ENCODE measurements around the gene SASH1.
"Not testable (repeated sequence)": the region's sequence is repeated elsewhere in the genome, so short reads cannot be mapped to it uniquely, and the experiment has no call there.

The SASH1 gene

GRCh38 chr6:148385379-148385778 is 42.7 kb downstream of the SASH1 start:
- H3K27me3 ChIP-seq (ENCODE audit: control insufficient read depth, insufficient read depth, low read length, poor library complexity, severe bottlenecking), result no peaks in the 10 kb centered on the region
- WGBS, 2 experiments, result 67 to 75% methylated on average over 2 of the region's 2 CpGs
- H3K9me3 ChIP-seq (ENCODE audit: control insufficient read depth, low read length), result no peaks in the 10 kb centered on the region
- H3K27ac ChIP-seq (ENCODE audit: insufficient read depth, low read depth, low read length, poor library complexity, severe bottlenecking), result no peak overlapping the region
- no peaks in the 10 kb centered on the region for H3K36me3 ChIP-seq (ENCODE audit: control insufficient read depth, insufficient read depth, low read length)
- H3K4me1 ChIP-seq (ENCODE audit: control insufficient read depth, insufficient read depth, low read length), result peaks cover 3% of the 10 kb centered on the region
- H3K4me3 ChIP-seq (ENCODE audit: insufficient read depth, low read depth, low read length), result no peak overlapping the region

GRCh38 chr6:148388521-148388920 is 45.9 kb downstream of the SASH1 start:
- Histone ChIP-seq H3K9me3 (ENCODE audit: control insufficient read depth, low read length) (no peaks in the 10 kb centered on the region), H3K4me3 (ENCODE audit: insufficient read depth, low read depth, low read length) (no peak overlapping the region), H3K27ac (ENCODE audit: insufficient read depth, low read depth, low read length, poor library complexity, severe bottlenecking) (no peak overlapping the region), H3K36me3 (ENCODE audit: control insufficient read depth, insufficient read depth, low read length) (peaks cover 4% of the 10 kb centered on the region), H3K4me1 (ENCODE audit: control insufficient read depth, insufficient read depth, low read length) (peaks cover 3% of the 10 kb centered on the region), H3K27me3 (ENCODE audit: control insufficient read depth, insufficient read depth, low read length, poor library complexity, severe bottlenecking) (no peaks in the 10 kb centered on the region)
- WGBS, 2 experiments, result 96% methylated on average over 5 of the region's 5 CpGs

- Histone ChIP-seq H3K27me3 (ENCODE audit: control insufficient read depth, insufficient read depth, low read length, poor library complexity, severe bottlenecking) (no peaks in the 10 kb centered on the region), H3K9me3 (ENCODE audit: control insufficient read depth, low read length) (no peaks in the 10 kb centered on the region), H3K4me1 (ENCODE audit: control insufficient read depth, insufficient read depth, low read length) (peaks cover 3% of the 10 kb centered on the region), H3K27ac (ENCODE audit: insufficient read depth, low read depth, low read length, poor library complexity, severe bottlenecking) (no peak overlapping the region), H3K4me3 (ENCODE audit: insufficient read depth, low read depth, low read length) (no peak overlapping the region), H3K36me3 (ENCODE audit: control insufficient read depth, insufficient read depth, low read length) (peaks cover 4% of the 10 kb centered on the region)
- WGBS, 2 experiments, result 95 to 96% methylated on average over 9 of the region's 9 CpGs
Measured at GRCh38 chr6:148389086-148389485, 46.4 kb downstream of the SASH1 start.

GRCh38 chr6:148389917-148390316 is 47.3 kb downstream of the SASH1 start:
- Histone ChIP-seq H3K4me1 (ENCODE audit: control insufficient read depth, insufficient read depth, low read length) (peaks cover 3% of the 10 kb centered on the region), H3K9me3 (ENCODE audit: control insufficient read depth, low read length) (no peaks in the 10 kb centered on the region), H3K27me3 (ENCODE audit: control insufficient read depth, insufficient read depth, low read length, poor library complexity, severe bottlenecking) (no peaks in the 10 kb centered on the region), H3K27ac (ENCODE audit: insufficient read depth, low read depth, low read length, poor library complexity, severe bottlenecking) (no peak overlapping the region), H3K4me3 (ENCODE audit: insufficient read depth, low read depth, low read length) (no peak overlapping the region), H3K36me3 (ENCODE audit: control insufficient read depth, insufficient read depth, low read length) (peaks cover 4% of the 10 kb centered on the region)
- 96 to 97% methylated on average over 12 of the region's 12 CpGs for WGBS, 2 experiments

- WGBS, 2 experiments, result 97 to 98% methylated on average over 8 of the region's 8 CpGs
- not testable (repeated sequence) for H3K27ac ChIP-seq (ENCODE audit: insufficient read depth, low read depth, low read length, poor library complexity, severe bottlenecking); H3K4me1 ChIP-seq (ENCODE audit: control insufficient read depth, insufficient read depth, low read length); H3K9me3 ChIP-seq (ENCODE audit: control insufficient read depth, low read length); H3K36me3 ChIP-seq (ENCODE audit: control insufficient read depth, insufficient read depth, low read length); H3K27me3 ChIP-seq (ENCODE audit: control insufficient read depth, insufficient read depth, low read length, poor library complexity, severe bottlenecking); H3K4me3 ChIP-seq (ENCODE audit: insufficient read depth, low read depth, low read length)
Measured at GRCh38 chr6:148392127-148392526, 49.5 kb downstream of the SASH1 start.

GRCh38 chr6:148392671-148393070 is 50.0 kb downstream of the SASH1 start:
- Histone ChIP-seq H3K4me3 (ENCODE audit: insufficient read depth, low read depth, low read length) (no peak overlapping the region), H3K4me1 (ENCODE audit: control insufficient read depth, insufficient read depth, low read length) (no peaks in the 10 kb centered on the region), H3K27ac (ENCODE audit: insufficient read depth, low read depth, low read length, poor library complexity, severe bottlenecking) (no peak overlapping the region), H3K27me3 (ENCODE audit: control insufficient read depth, insufficient read depth, low read length, poor library complexity, severe bottlenecking) (no peaks in the 10 kb centered on the region), H3K36me3 (ENCODE audit: control insufficient read depth, insufficient read depth, low read length) (peaks cover 4% of the 10 kb centered on the region), H3K9me3 (ENCODE audit: control insufficient read depth, low read length) (no peaks in the 10 kb centered on the region)
- 73 to 85% methylated on average over 3 of the region's 3 CpGs for WGBS, 2 experiments

GRCh38 chr6:148395583-148396101 is 53.0 kb downstream of the SASH1 start:
- WGBS, 2 experiments, result 90 to 92% methylated on average over 1 of the region's 1 CpG
- Histone ChIP-seq H3K27me3 (ENCODE audit: control insufficient read depth, insufficient read depth, low read length, poor library complexity, severe bottlenecking) (no peaks in the 10 kb centered on the region), H3K27ac (ENCODE audit: insufficient read depth, low read depth, low read length, poor library complexity, severe bottlenecking) (no peak overlapping the region)

GRCh38 chr6:148396411-148396810 is 53.8 kb downstream of the SASH1 start:
- H3K27ac ChIP-seq (ENCODE audit: insufficient read depth, low read depth, low read length, poor library complexity, severe bottlenecking), result no peak overlapping the region
- WGBS, 2 experiments, result 82 to 95% methylated on average over 1 to 2 of the region's 2 CpGs
- H3K9me3 ChIP-seq (ENCODE audit: control insufficient read depth, low read length), result no peaks in the 10 kb centered on the region
- no peaks in the 10 kb centered on the region for H3K27me3 ChIP-seq (ENCODE audit: control insufficient read depth, insufficient read depth, low read length, poor library complexity, severe bottlenecking)
- peaks cover 4% of the 10 kb centered on the region for H3K36me3 ChIP-seq (ENCODE audit: control insufficient read depth, insufficient read depth, low read length)
- H3K4me1 ChIP-seq (ENCODE audit: control insufficient read depth, insufficient read depth, low read length), result no peaks in the 10 kb centered on the region
- no peak overlapping the region for H3K4me3 ChIP-seq (ENCODE audit: insufficient read depth, low read depth, low read length)

More at GRCh38 chr6:148395583-148396101, 53.0 kb downstream of the SASH1 start:
- H3K9me3 ChIP-seq (ENCODE audit: control insufficient read depth, low read length), result no peaks in the 10 kb centered on the region
- H3K36me3 ChIP-seq (ENCODE audit: control insufficient read depth, insufficient read depth, low read length), result peaks cover 4% of the 10 kb centered on the region
- H3K4me1 ChIP-seq (ENCODE audit: control insufficient read depth, insufficient read depth, low read length), result no peaks in the 10 kb centered on the region
- H3K4me3 ChIP-seq (ENCODE audit: insufficient read depth, low read depth, low read length), result no peak overlapping the region

- Histone ChIP-seq H3K4me1 (ENCODE audit: control insufficient read depth, insufficient read depth, low read length) (no peaks in the 10 kb centered on the region), H3K4me3 (ENCODE audit: insufficient read depth, low read depth, low read length) (no peak overlapping the region), H3K36me3 (ENCODE audit: control insufficient read depth, insufficient read depth, low read length) (peaks cover under 1% of the 10 kb centered on the region), H3K27me3 (ENCODE audit: control insufficient read depth, insufficient read depth, low read length, poor library complexity, severe bottlenecking) (no peaks in the 10 kb centered on the region), H3K27ac (ENCODE audit: insufficient read depth, low read depth, low read length, poor library complexity, severe bottlenecking) (no peak overlapping the region), H3K9me3 (ENCODE audit: control insufficient read depth, low read length) (no peaks in the 10 kb centered on the region)
- 82 to 96% methylated on average over 7 to 8 of the region's 8 CpGs for WGBS, 2 experiments
Measured at GRCh38 chr6:148396926-148397325, 54.3 kb downstream of the SASH1 start.

- Histone ChIP-seq H3K27ac (ENCODE audit: insufficient read depth, low read depth, low read length, poor library complexity, severe bottlenecking) (no peak overlapping the region), H3K4me1 (ENCODE audit: control insufficient read depth, insufficient read depth, low read length) (no peaks in the 10 kb centered on the region), H3K36me3 (ENCODE audit: control insufficient read depth, insufficient read depth, low read length) (no peaks in the 10 kb centered on the region), H3K4me3 (ENCODE audit: insufficient read depth, low read depth, low read length) (no peak overlapping the region), H3K9me3 (ENCODE audit: control insufficient read depth, low read length) (no peaks in the 10 kb centered on the region), H3K27me3 (ENCODE audit: control insufficient read depth, insufficient read depth, low read length, poor library complexity, severe bottlenecking) (no peaks in the 10 kb centered on the region)
- 67 to 73% methylated on average over 6 of the region's 6 CpGs for WGBS, 2 experiments
Measured at GRCh38 chr6:148398244-148398643, 55.6 kb downstream of the SASH1 start.

GRCh38 chr6:148398678-148399077 is 56.0 kb downstream of the SASH1 start:
- 89 to 100% methylated on average over 1 of the region's 1 CpG for WGBS, 2 experiments
- no peak overlapping the region for H3K4me3 ChIP-seq (ENCODE audit: insufficient read depth, low read depth, low read length)
- H3K9me3 ChIP-seq (ENCODE audit: control insufficient read depth, low read length), result no peaks in the 10 kb centered on the region
- H3K27me3 ChIP-seq (ENCODE audit: control insufficient read depth, insufficient read depth, low read length, poor library complexity, severe bottlenecking), result no peaks in the 10 kb centered on the region
- peaks cover under 1% of the 10 kb centered on the region for H3K4me1 ChIP-seq (ENCODE audit: control insufficient read depth, insufficient read depth, low read length)
- no peaks in the 10 kb centered on the region for H3K36me3 ChIP-seq (ENCODE audit: control insufficient read depth, insufficient read depth, low read length)
- no peak overlapping the region for H3K27ac ChIP-seq (ENCODE audit: insufficient read depth, low read depth, low read length, poor library complexity, severe bottlenecking)

Data from ectodermal cell (in vitro differentiated cells).